Activated T-cell treated with anti-CD3 and anti-CD28 coated beads, Interleukin-2, amount 50 U/mL, for 72 hours (primary cell): ENCODE measurements around the gene KDM5C. TPM values are rescaled to one million over a fixed set of nuclear protein-coding genes. Genes with fewer than 3 reads are reported as not detected.

Source experiments
- ATAC-seq, 2 donors: fragments of 150-1000 bp; cut with Tn5 transposase; replicated peaks in 1 of 2; 2 replicates each; pipeline ENCODE4 v1.10.0; 2021; ENCODE audit warnings: moderate library complexity in 2 of 2, mild to moderate bottlenecking in 1 of 2
- DNase-seq, 2 donors: peaks; one replicate each; pipeline ENCODE4 v3.0.0; 2021 to 2022; ENCODE audit warnings: mixed read lengths in 1 of 2
- H3K27ac Mint-ChIP-seq: one replicate; pipeline ENCODE4 v1.8.0; 2022; ENCODE audit warnings: mild to moderate bottlenecking, moderate library complexity, mixed read lengths
- H3K27me3 Mint-ChIP-seq: one replicate; pipeline ENCODE4 v1.8.0; 2022; ENCODE audit warnings: low read depth, mixed read lengths
- H3K36me3 Mint-ChIP-seq, 2 donors: one replicate each; pipeline ENCODE4 v1.8.0; 2022; ENCODE audit warnings: mixed read lengths in 2 of 2, mild to moderate bottlenecking in 1 of 2; ENCODE audit not compliant: insufficient read depth in 2 of 2
- H3K4me1 Mint-ChIP-seq: one replicate; pipeline ENCODE4 v1.8.0; 2022; ENCODE audit warnings: low read depth, mixed read lengths
- H3K4me3 Mint-ChIP-seq, 2 donors: one replicate each; pipeline ENCODE4 v1.8.0; 2022; ENCODE audit warnings: mild to moderate bottlenecking in 2 of 2, mixed read lengths in 2 of 2, moderate library complexity in 2 of 2
- H3K9me3 Mint-ChIP-seq, 2 donors: one replicate each; pipeline ENCODE4 v1.8.0; 2022; ENCODE audit warnings: mixed read lengths in 2 of 2
- total RNA-seq, 2 donors: library from RNA; stranded (reverse); gene quantifications; one replicate each; pipeline ENCODE4 v1.2.3, GENCODE V29; 2022

Gene KDM5C
- total RNA-seq, 2 donors from 2014 or later: 105 to 151 TPM

- Mint-ChIP-seq H3K9me3 (no peaks in the 10 kb centered on the region), H3K27me3 (peaks cover 37% of the 10 kb centered on the region), H3K36me3 (no peaks in the 10 kb centered on the region), H3K27ac (no peak overlapping the region), H3K4me3 (no peak overlapping the region), H3K4me1 (peaks cover 17% of the 10 kb centered on the region)
- ATAC-seq (no peak), DNase-seq (no peak)
These were observed 32.8 kb upstream of the KDM5C start for GRCh38 chrX:53257670-53258423.

- DNase-seq (no peak), ATAC-seq (no peak)
- H3K4me3 Mint-ChIP-seq: no peak overlapping the region
- no peaks in the 10 kb centered on the region for H3K9me3 Mint-ChIP-seq
- H3K36me3 Mint-ChIP-seq: no peaks in the 10 kb centered on the region
- H3K27ac Mint-ChIP-seq: no peak overlapping the region
- H3K4me1 Mint-ChIP-seq: peaks cover 10% of the 10 kb centered on the region
- peaks cover 30% of the 10 kb centered on the region for H3K27me3 Mint-ChIP-seq
These were observed 32.2 kb upstream of the KDM5C start for GRCh38 chrX:53257166-53257565.

GRCh38 chrX:53256446-53257041, 31.5 kb upstream of the KDM5C start:
- Mint-ChIP-seq H3K36me3 (no peaks in the 10 kb centered on the region), H3K27ac (no peak overlapping the region), H3K4me1 (peaks cover 4% of the 10 kb centered on the region), H3K9me3 (no peaks in the 10 kb centered on the region), H3K4me3 (no peak overlapping the region), H3K27me3 (peaks cover 24% of the 10 kb centered on the region)
- DNase-seq: no peak
- no peak for ATAC-seq

- Mint-ChIP-seq H3K4me1 (no peaks in the 10 kb centered on the region), H3K36me3 (no peaks in the 10 kb centered on the region), H3K27ac (no peak overlapping the region), H3K27me3 (peaks cover 18% of the 10 kb centered on the region), H3K4me3 (no peak overlapping the region), H3K9me3 (no peaks in the 10 kb centered on the region)
- ATAC-seq (no peak), DNase-seq (no peak)
These were observed 30.8 kb upstream of the KDM5C start for GRCh38 chrX:53255738-53256191.

GRCh38 chrX:53254570-53255461, 29.8 kb upstream of the KDM5C start:
- ATAC-seq: no peak
- H3K4me1 Mint-ChIP-seq: no peaks in the 10 kb centered on the region

GRCh38 chrX:53253293-53254020, 28.4 kb upstream of the KDM5C start:
- Mint-ChIP-seq H3K4me3 (no peak overlapping the region), H3K36me3 (no peaks in the 10 kb centered on the region), H3K27me3 (peaks cover 16% of the 10 kb centered on the region), H3K4me1 (no peaks in the 10 kb centered on the region), H3K27ac (no peak overlapping the region), H3K9me3 (no peaks in the 10 kb centered on the region)
- ATAC-seq: no peak
- DNase-seq: no peak

More at GRCh38 chrX:53254570-53255461, 29.8 kb upstream of the KDM5C start:
- no peak overlapping the region for H3K27ac Mint-ChIP-seq
- H3K36me3 Mint-ChIP-seq: no peaks in the 10 kb centered on the region
- DNase-seq: no peak
- no peaks in the 10 kb centered on the region for H3K9me3 Mint-ChIP-seq
- no peak overlapping the region for H3K4me3 Mint-ChIP-seq
- H3K27me3 Mint-ChIP-seq: peaks cover 13% of the 10 kb centered on the region

GRCh38 chrX:53251307-53251706, 26.3 kb upstream of the KDM5C start:
- Mint-ChIP-seq H3K36me3 (no peaks in the 10 kb centered on the region), H3K27me3 (peaks cover 8% of the 10 kb centered on the region), H3K9me3 (no peaks in the 10 kb centered on the region), H3K4me3 (no peak overlapping the region), H3K27ac (no peak overlapping the region), H3K4me1 (no peaks in the 10 kb centered on the region)
- ATAC-seq: no peak
- no peak for DNase-seq

- Mint-ChIP-seq H3K27me3 (peaks cover 13% of the 10 kb centered on the region), H3K36me3 (no peaks in the 10 kb centered on the region), H3K4me1 (no peaks in the 10 kb centered on the region), H3K4me3 (no peak overlapping the region), H3K27ac (no peak overlapping the region), H3K9me3 (no peaks in the 10 kb centered on the region)
- DNase-seq (no peak), ATAC-seq (no peak)
These were observed 25.5 kb upstream of the KDM5C start for GRCh38 chrX:53250556-53250955.

GRCh38 chrX:53249408-53250042, 24.5 kb upstream of the KDM5C start:
- no peak for ATAC-seq
- H3K4me1 Mint-ChIP-seq: no peaks in the 10 kb centered on the region
- no peaks in the 10 kb centered on the region for H3K9me3 Mint-ChIP-seq
- no peaks in the 10 kb centered on the region for H3K36me3 Mint-ChIP-seq
- peaks cover 13% of the 10 kb centered on the region for H3K27me3 Mint-ChIP-seq
- no peak overlapping the region for H3K4me3 Mint-ChIP-seq
- no peak for DNase-seq
- no peak overlapping the region for H3K27ac Mint-ChIP-seq

- H3K36me3 Mint-ChIP-seq: no peaks in the 10 kb centered on the region
- H3K27me3 Mint-ChIP-seq: peaks cover 21% of the 10 kb centered on the region
- no peaks in the 10 kb centered on the region for H3K4me1 Mint-ChIP-seq
- DNase-seq (no peak), ATAC-seq (no peak)
- H3K9me3 Mint-ChIP-seq: no peaks in the 10 kb centered on the region
- H3K4me3 Mint-ChIP-seq: no peak overlapping the region
- no peak overlapping the region for H3K27ac Mint-ChIP-seq
These were observed 22.9 kb upstream of the KDM5C start for GRCh38 chrX:53247928-53248327.

GRCh38 chrX:53246231-53246630, 21.2 kb upstream of the KDM5C start:
- ATAC-seq (no peak), DNase-seq (no peak)
- H3K36me3 Mint-ChIP-seq: no peaks in the 10 kb centered on the region
- H3K9me3 Mint-ChIP-seq: no peaks in the 10 kb centered on the region
- no peaks in the 10 kb centered on the region for H3K4me1 Mint-ChIP-seq
- no peak overlapping the region for H3K27ac Mint-ChIP-seq
- H3K27me3 Mint-ChIP-seq: peaks cover 21% of the 10 kb centered on the region
- no peak overlapping the region for H3K4me3 Mint-ChIP-seq

- Mint-ChIP-seq H3K4me3 (no peak overlapping the region), H3K9me3 (no peaks in the 10 kb centered on the region), H3K36me3 (no peaks in the 10 kb centered on the region), H3K4me1 (peaks cover under 1% of the 10 kb centered on the region), H3K27me3 (peaks cover 21% of the 10 kb centered on the region), H3K27ac (no peak overlapping the region)
- DNase-seq (no peak), ATAC-seq (no peak)
These were observed 19.6 kb upstream of the KDM5C start for GRCh38 chrX:53244610-53245009.
